GM18519 (cell line): ENCODE data around the gene C2orf72.
"Not testable (repeated sequence)": the region's sequence is repeated elsewhere in the genome, so short reads cannot be mapped to it uniquely, and the experiment has no call there.

ENCODE experiments used
- ATAC-seq: cut with Tn5 transposase; IDR thresholded peaks from one replicate; pipeline ENCODE4 v1.9.1; 2021; ENCODE audit warnings: mild to moderate bottlenecking, moderate library complexity; ENCODE audit not compliant: unreplicated experiment, low FRiP score

Gene C2orf72

GRCh38 chr2:231063347-231063746, 26.0 kb downstream of the C2orf72 start:
- ATAC-seq = no peak

GRCh38 chr2:231065966-231066365, 28.6 kb downstream of the C2orf72 start:
- ATAC-seq = no peak

- not testable (repeated sequence) for ATAC-seq
Observed at GRCh38 chr2:231067531-231067930, 30.2 kb downstream of the C2orf72 start.

- no peak for ATAC-seq
Observed at GRCh38 chr2:231068525-231069222, 31.4 kb downstream of the C2orf72 start.

GRCh38 chr2:231069379-231070054, 32.2 kb downstream of the C2orf72 start:
- ATAC-seq = no peak

- ATAC-seq = no peak
Observed at GRCh38 chr2:231084565-231084964, 47.2 kb downstream of the C2orf72 start.

GRCh38 chr2:231088754-231089153, 51.4 kb downstream of the C2orf72 start:
- ATAC-seq = no peak

- ATAC-seq = no peak
Observed at GRCh38 chr2:231093933-231094332, 56.6 kb downstream of the C2orf72 start.

- no peak for ATAC-seq
Observed at GRCh38 chr2:231094736-231095346, 57.5 kb downstream of the C2orf72 start.
